GM23338 (cell line): ENCODE results near the gene ITGA2.

Experiments
- EZH2phosphoT487 ChIP-seq: fragments of 200-600 bp; sonication (generic); IDR thresholded peaks from one replicate; pipeline ENCODE4 v1.8.1; 2018; ENCODE audit warnings: antibody characterized with exemption; ENCODE audit not compliant: unreplicated experiment
- STAT1 ChIP-seq: IDR thresholded peaks from one replicate; pipeline ENCODE4 v1.6.1; 2016; ENCODE audit warnings: antibody characterized with exemption; ENCODE audit not compliant: unreplicated experiment
- TF ChIP-seq, protein P1 (sequence below), 2 experiments: fragments of 200-600 bp in 1 of 2; sonication (generic) in 1 of 2; conservative IDR thresholded peaks; 2 replicates each; pipeline versions ENCODE4 v1.5.1 to v1.6.1; 2016 to 2017; ENCODE audit warnings: antibody characterized with exemption in 2 of 2, low read depth in 2 of 2, mild to moderate bottlenecking in 2 of 2, moderate library complexity in 1 of 2
- TF ChIP-seq, protein P2 (sequence below): IDR thresholded peaks from one replicate; pipeline ENCODE4 v1.6.1; 2018; ENCODE audit warnings: antibody characterized with exemption; ENCODE audit not compliant: unreplicated experiment

DNA sequence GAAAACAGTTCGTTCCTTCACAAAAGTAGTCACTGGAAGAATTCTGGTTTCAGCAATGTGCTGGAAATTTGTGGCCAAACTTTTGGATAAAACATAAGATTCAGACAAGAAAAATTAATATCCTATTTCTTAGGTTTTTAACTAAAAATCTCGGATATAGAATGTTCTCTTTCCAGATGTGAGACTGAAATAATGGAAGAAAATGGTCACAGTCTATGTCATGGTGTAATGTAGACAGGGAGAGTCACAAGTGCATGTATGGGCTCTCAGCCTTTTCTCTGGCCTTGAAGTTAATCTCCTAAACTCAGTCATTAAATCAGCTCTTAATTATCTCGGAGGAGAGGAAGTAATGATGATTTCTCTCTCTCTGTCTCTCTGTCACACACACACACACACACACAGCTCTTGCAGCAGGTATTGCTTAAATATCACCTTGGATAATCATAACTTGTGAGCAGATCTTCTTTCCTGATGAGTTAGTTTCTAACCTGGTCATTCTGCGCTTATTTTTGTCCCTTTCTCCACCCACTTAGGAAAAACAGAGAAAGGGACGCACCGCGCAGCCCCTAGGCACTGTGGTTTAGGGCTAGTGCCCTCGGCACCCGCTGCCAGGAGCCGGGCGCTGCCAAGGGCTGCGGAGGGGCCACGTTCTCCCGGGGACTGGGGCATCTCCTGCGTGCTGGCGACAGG, 672 bp upstream of the ITGA2 start:
- TF ChIP-seq STAT1 (no peak), EZH2phosphoT487 (no peak)
- TF ChIP-seq, protein P1, sequence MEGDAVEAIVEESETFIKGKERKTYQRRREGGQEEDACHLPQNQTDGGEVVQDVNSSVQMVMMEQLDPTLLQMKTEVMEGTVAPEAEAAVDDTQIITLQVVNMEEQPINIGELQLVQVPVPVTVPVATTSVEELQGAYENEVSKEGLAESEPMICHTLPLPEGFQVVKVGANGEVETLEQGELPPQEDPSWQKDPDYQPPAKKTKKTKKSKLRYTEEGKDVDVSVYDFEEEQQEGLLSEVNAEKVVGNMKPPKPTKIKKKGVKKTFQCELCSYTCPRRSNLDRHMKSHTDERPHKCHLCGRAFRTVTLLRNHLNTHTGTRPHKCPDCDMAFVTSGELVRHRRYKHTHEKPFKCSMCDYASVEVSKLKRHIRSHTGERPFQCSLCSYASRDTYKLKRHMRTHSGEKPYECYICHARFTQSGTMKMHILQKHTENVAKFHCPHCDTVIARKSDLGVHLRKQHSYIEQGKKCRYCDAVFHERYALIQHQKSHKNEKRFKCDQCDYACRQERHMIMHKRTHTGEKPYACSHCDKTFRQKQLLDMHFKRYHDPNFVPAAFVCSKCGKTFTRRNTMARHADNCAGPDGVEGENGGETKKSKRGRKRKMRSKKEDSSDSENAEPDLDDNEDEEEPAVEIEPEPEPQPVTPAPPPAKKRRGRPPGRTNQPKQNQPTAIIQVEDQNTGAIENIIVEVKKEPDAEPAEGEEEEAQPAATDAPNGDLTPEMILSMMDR (conservative IDR thresholded peaks at IDR 0.05; ENCODE audit: low read depth in 2 of 2), result no peak
- TF ChIP-seq, protein P2, sequence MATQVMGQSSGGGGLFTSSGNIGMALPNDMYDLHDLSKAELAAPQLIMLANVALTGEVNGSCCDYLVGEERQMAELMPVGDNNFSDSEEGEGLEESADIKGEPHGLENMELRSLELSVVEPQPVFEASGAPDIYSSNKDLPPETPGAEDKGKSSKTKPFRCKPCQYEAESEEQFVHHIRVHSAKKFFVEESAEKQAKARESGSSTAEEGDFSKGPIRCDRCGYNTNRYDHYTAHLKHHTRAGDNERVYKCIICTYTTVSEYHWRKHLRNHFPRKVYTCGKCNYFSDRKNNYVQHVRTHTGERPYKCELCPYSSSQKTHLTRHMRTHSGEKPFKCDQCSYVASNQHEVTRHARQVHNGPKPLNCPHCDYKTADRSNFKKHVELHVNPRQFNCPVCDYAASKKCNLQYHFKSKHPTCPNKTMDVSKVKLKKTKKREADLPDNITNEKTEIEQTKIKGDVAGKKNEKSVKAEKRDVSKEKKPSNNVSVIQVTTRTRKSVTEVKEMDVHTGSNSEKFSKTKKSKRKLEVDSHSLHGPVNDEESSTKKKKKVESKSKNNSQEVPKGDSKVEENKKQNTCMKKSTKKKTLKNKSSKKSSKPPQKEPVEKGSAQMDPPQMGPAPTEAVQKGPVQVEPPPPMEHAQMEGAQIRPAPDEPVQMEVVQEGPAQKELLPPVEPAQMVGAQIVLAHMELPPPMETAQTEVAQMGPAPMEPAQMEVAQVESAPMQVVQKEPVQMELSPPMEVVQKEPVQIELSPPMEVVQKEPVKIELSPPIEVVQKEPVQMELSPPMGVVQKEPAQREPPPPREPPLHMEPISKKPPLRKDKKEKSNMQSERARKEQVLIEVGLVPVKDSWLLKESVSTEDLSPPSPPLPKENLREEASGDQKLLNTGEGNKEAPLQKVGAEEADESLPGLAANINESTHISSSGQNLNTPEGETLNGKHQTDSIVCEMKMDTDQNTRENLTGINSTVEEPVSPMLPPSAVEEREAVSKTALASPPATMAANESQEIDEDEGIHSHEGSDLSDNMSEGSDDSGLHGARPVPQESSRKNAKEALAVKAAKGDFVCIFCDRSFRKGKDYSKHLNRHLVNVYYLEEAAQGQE, result no peak
